CD14-positive monocyte (primary cell): ENCODE data around the gene KCNC1. TPM values are rescaled to one million over a fixed set of nuclear protein-coding genes. Genes with fewer than 3 reads are reported as not detected.

Source experiments
- DNase-seq, 3 donors: peaks; one replicate each; pipeline ENCODE4 v3.0.0-alpha.2; 2011 to 2022
- H2AFZ ChIP-seq: 2 replicates; pipeline ENCODE4 v1.6.0; 2012; ENCODE audit warnings: mild to moderate bottlenecking, low read depth, low read length, inconsistent platforms; ENCODE audit not compliant: insufficient read depth, poor library complexity, severe bottlenecking
- H3K27ac ChIP-seq, 2 donors: 1 replicate in 1 of 2; 2 replicates in 1 of 2; pipeline ENCODE4 v1.5.1; 2012 to 2013; ENCODE audit warnings: low read length in 2 of 2, control low read depth in 1 of 2, inconsistent platforms in 1 of 2, low read depth in 1 of 2, mild to moderate bottlenecking in 1 of 2
- H3K27me3 ChIP-seq, 2 donors: one replicate each; pipeline versions ENCODE4 v1.6.0 to v1.6.1; 2011 to 2013; ENCODE audit warnings: low read length in 2 of 2; ENCODE audit not compliant: control insufficient read depth in 2 of 2, insufficient read depth in 2 of 2
- H3K36me3 ChIP-seq, 2 donors: replicated peaks in 1 of 2; 1 replicate in 1 of 2; 2 replicates in 1 of 2; pipeline versions ENCODE4 v1.5.1 to v1.6.1; 2012 to 2013; ENCODE audit warnings: low read length in 2 of 2, control low read depth in 1 of 2, inconsistent platforms in 1 of 2, mild to moderate bottlenecking in 1 of 2; ENCODE audit not compliant: insufficient read depth in 2 of 2, control insufficient read depth in 1 of 2
- H3K4me1 ChIP-seq, 2 donors: 1 replicate in 1 of 2; 2 replicates in 1 of 2; pipeline versions ENCODE4 v1.5.1 to v1.6.1; 2012 to 2013; ENCODE audit warnings: low read length in 2 of 2, control low read depth in 1 of 2, inconsistent platforms in 1 of 2, mild to moderate bottlenecking in 1 of 2, moderate library complexity in 1 of 2; ENCODE audit not compliant: insufficient read depth in 2 of 2, control insufficient read depth in 1 of 2
- H3K4me2 ChIP-seq: replicated peaks from 2 replicates; pipeline ENCODE3; 2012; ENCODE audit warnings: low read length, moderate library complexity, mild to moderate bottlenecking; ENCODE audit not compliant: poor library complexity, severe bottlenecking; ENCODE audit errors: extremely low read depth
- H3K4me3 ChIP-seq, 3 experiments: fragments of 200-600 bp in 1 of 3; sonication (generic) in 1 of 3; replicated peaks in 1 of 3; 1 replicate in 2 of 3; 2 replicates in 1 of 3; pipeline ENCODE4 v1.5.1; 2011 to 2013; ENCODE audit warnings: low read length in 3 of 3, mild to moderate bottlenecking in 3 of 3, control low read depth in 2 of 3, low read depth in 2 of 3, inconsistent platforms in 1 of 3, moderate library complexity in 1 of 3
- H3K79me2 ChIP-seq: 2 replicates; pipeline ENCODE4 v1.6.0; 2012; ENCODE audit warnings: mild to moderate bottlenecking, control low read depth, inconsistent platforms, low read length, moderate library complexity; ENCODE audit not compliant: insufficient read depth
- H3K9ac ChIP-seq: 2 replicates; pipeline ENCODE4 v1.6.0; 2017; ENCODE audit warnings: low read length, mild to moderate bottlenecking; ENCODE audit not compliant: insufficient read depth, poor library complexity, severe bottlenecking
- H3K9me3 ChIP-seq, 2 donors: replicated peaks in 1 of 2; 1 replicate in 1 of 2; 2 replicates in 1 of 2; pipeline versions ENCODE4 v1.5.1 to v1.6.1; 2012 to 2013; ENCODE audit warnings: low read length in 2 of 2, control low read depth in 1 of 2; ENCODE audit not compliant: control insufficient read depth in 1 of 2, insufficient read depth in 1 of 2
- H4K20me1 ChIP-seq: 2 replicates; pipeline ENCODE4 v1.6.0; 2012; ENCODE audit warnings: mild to moderate bottlenecking, low read length, control low read depth, moderate library complexity; ENCODE audit not compliant: insufficient read depth
- H3K27ac Mint-ChIP-seq, 7 donors: one replicate each; pipeline ENCODE4 v1.8.0; 2020; ENCODE audit warnings: mild to moderate bottlenecking in 7 of 7, mixed read lengths in 7 of 7, moderate library complexity in 6 of 7, inconsistent platforms in 2 of 7
- H3K27me3 Mint-ChIP-seq, 3 donors: one replicate each; pipeline ENCODE4 v1.8.0; 2021 to 2022; ENCODE audit warnings: low read depth in 3 of 3, mild to moderate bottlenecking in 3 of 3, mixed read lengths in 3 of 3, moderate library complexity in 3 of 3, inconsistent platforms in 1 of 3
- H3K36me3 Mint-ChIP-seq, 2 donors: one replicate each; pipeline ENCODE4 v1.8.0; 2020; ENCODE audit warnings: mixed read lengths in 2 of 2, inconsistent platforms in 1 of 2, mild to moderate bottlenecking in 1 of 2
- H3K4me1 Mint-ChIP-seq: one replicate; pipeline ENCODE4 v1.8.0; 2020; ENCODE audit warnings: mild to moderate bottlenecking, mixed read lengths
- H3K4me3 Mint-ChIP-seq, 2 donors: one replicate each; pipeline ENCODE4 v1.8.0; 2020; ENCODE audit warnings: mild to moderate bottlenecking in 2 of 2, mixed read lengths in 2 of 2, moderate library complexity in 1 of 2
- H3K9me3 Mint-ChIP-seq, 7 donors: one replicate each; pipeline ENCODE4 v1.8.0; 2020 to 2022; ENCODE audit warnings: mixed read lengths in 7 of 7, mild to moderate bottlenecking in 6 of 7, moderate library complexity in 6 of 7, inconsistent platforms in 2 of 7
- WGBS: methylation state at CpG from one replicate; pipeline ENCODE4 v1.1.5; 2013; ENCODE audit warnings: missing lambda C conversion rate; ENCODE audit not compliant: insufficient coverage; 5-methylcytosine and 5-hydroxymethylcytosine counted together
- intact Hi-C, 2 donors: fragments of 100-400 bp; cut with micrococcal nuclease; formaldehyde crosslinking; loops; one replicate each; pipeline versions ENCODE4 v1.15.0 to v1.15.1; 2023
- polyA plus RNA-seq, 3 donors: library from polyadenylated mRNA; depleted of rRNA in 1 of 3; unstranded in 2 of 3; stranded (reverse) in 1 of 3; fragments of 300-500 nt in 2 of 3; fragments of >200 nt in 1 of 3; fragmentation: Illumina TruSeq in 2 of 3; gene quantifications; 1 replicate in 2 of 3; 2 replicates in 1 of 3; pipeline ENCODE4 v1.2.3, GENCODE V29; 2012 to 2021
- TF ChIP-seq, protein P1 (sequence below): fragments of 200-600 bp; IDR thresholded peaks from one replicate; pipeline ENCODE4 v1.8.0; 2022; ENCODE audit warnings: antibody characterized with exemption, mild to moderate bottlenecking

KCNC1 gene
- polyA plus RNA-seq, 3 donors, result not detected

DNA sequence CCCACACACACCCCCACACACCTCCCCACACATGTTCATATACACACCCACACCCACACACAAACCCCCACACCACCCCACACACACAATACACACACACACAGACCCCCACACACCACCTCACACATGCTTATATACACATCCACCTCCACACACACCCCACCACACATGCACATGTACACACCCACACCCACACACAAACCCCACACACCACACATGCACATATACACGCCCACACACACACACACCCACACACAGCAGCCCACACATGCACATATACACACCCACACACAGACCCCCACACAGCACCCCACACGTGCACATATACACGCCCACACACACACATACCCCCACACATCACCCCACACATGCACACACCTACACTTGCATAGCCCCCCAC, 29.1 kb downstream of the KCNC1 start:
- Mint-ChIP-seq H3K36me3 (no peaks in the 10 kb centered on the region), H3K9me3 (no peaks in the 10 kb centered on the region), H3K4me1 (no peaks in the 10 kb centered on the region), H3K4me3 (no peak overlapping the region), H3K27me3 (peaks cover 0 to 3% (median 1%) of the 10 kb centered on the region in 3 donors), H3K27ac (no peak overlapping the region)
- Histone ChIP-seq H3K9me3 (no peaks in the 10 kb centered on the region), H3K36me3 (no peaks in the 10 kb centered on the region), H4K20me1 (no peaks in the 10 kb centered on the region), H3K27ac (no peak overlapping the region), H3K79me2 (no peaks in the 10 kb centered on the region), H3K4me3 (no peak overlapping the region), H3K9ac (no peak overlapping the region), H2AFZ (no peak overlapping the region), H3K27me3 (no peaks in the 10 kb centered on the region), H3K4me2 (no peak overlapping the region), H3K4me1 (no peaks in the 10 kb centered on the region)
- 62% methylated on average over 3 of the region's 3 CpGs for WGBS
- TF ChIP-seq, protein P1, sequence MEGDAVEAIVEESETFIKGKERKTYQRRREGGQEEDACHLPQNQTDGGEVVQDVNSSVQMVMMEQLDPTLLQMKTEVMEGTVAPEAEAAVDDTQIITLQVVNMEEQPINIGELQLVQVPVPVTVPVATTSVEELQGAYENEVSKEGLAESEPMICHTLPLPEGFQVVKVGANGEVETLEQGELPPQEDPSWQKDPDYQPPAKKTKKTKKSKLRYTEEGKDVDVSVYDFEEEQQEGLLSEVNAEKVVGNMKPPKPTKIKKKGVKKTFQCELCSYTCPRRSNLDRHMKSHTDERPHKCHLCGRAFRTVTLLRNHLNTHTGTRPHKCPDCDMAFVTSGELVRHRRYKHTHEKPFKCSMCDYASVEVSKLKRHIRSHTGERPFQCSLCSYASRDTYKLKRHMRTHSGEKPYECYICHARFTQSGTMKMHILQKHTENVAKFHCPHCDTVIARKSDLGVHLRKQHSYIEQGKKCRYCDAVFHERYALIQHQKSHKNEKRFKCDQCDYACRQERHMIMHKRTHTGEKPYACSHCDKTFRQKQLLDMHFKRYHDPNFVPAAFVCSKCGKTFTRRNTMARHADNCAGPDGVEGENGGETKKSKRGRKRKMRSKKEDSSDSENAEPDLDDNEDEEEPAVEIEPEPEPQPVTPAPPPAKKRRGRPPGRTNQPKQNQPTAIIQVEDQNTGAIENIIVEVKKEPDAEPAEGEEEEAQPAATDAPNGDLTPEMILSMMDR, result no peak
- DNase-seq, result no peak
- intact Hi-C loops, result no loop called here

DNA sequence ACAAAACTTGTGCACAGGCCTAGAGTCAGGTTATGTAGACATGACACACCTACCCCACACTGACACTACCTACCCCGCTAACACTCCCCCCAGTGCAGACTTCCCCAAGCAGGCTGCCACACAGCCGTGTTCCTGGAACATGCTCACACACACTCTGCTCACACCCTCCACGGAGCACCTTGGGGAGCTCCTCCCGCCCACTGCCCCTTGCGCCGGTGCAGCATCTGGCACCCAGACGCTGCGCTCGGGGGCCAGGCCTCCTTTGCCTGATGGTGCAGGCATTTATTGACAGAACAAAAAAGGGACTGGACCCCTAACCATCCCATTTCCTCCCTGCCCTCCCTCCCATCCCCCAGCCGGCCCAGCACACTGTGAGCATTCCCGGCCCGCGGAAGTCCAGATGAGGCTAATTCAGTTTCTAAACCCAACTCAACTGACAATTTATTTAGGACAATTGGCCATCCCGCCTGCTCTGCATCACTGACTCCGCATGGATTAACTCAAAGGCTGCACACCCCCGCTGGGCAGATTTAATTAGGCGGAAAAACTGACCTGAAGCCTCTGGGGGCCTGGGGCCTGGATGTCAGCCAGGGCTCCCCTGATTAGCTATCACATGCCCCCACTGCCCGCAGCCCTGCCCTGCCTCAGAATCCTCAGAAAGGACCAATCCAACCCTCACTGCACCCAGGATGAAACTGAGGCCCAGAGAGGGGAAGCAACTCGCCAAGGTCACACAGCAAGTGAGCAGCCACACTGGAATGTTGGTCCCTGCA, 30.1 kb downstream of the KCNC1 start:
- Histone ChIP-seq H3K79me2 (no peaks in the 10 kb centered on the region), H3K9me3 (no peaks in the 10 kb centered on the region), H2AFZ (no peak overlapping the region), H4K20me1 (no peaks in the 10 kb centered on the region), H3K27ac (no peak overlapping the region), H3K4me1 (no peaks in the 10 kb centered on the region), H3K36me3 (no peaks in the 10 kb centered on the region), H3K4me3 (no peak overlapping the region), H3K9ac (no peak overlapping the region), H3K27me3 (no peaks in the 10 kb centered on the region), H3K4me2 (no peak overlapping the region)
- intact Hi-C loops, result no loop called here
- no peak overlapping the region for H3K4me3 Mint-ChIP-seq
- H3K36me3 Mint-ChIP-seq, result no peaks in the 10 kb centered on the region
- no peaks in the 10 kb centered on the region for H3K9me3 Mint-ChIP-seq
- no peak for DNase-seq
- no peaks in the 10 kb centered on the region for H3K4me1 Mint-ChIP-seq
- H3K27me3 Mint-ChIP-seq, result peaks cover 0 to 3% (median 1%) of the 10 kb centered on the region in 3 donors
- WGBS, result 80% methylated on average over 17 of the region's 19 CpGs
- H3K27ac Mint-ChIP-seq, result no peak overlapping the region
- TF ChIP-seq, protein P1, result no peak
